NCI-H2171 treated with DMSO at 0.1 percent for 48 hours (cell line): ENCODE data around the gene EXOC3.
"Not testable (repeated sequence)": the region's sequence is repeated elsewhere in the genome, so short reads cannot be mapped to it uniquely, and the experiment has no call there.

Experiments used
- DNase-seq: peaks from one replicate; lab custom pipeline; 2025; lab: John Stamatoyannopoulos, UW

The EXOC3 gene

GRCh38 chr5:502325-503079 lies 59.5 kb downstream of the EXOC3 start:
- no peak for DNase-seq

GRCh38 chr5:504326-505154 lies 61.6 kb downstream of the EXOC3 start:
- no peak for DNase-seq

- DNase-seq = no peak
These were observed 63.1 kb downstream of the EXOC3 start for GRCh38 chr5:505951-506525.

- DNase-seq = not testable (repeated sequence)
These were observed 65.1 kb downstream of the EXOC3 start for GRCh38 chr5:507986-508575.

- DNase-seq = no peak
These were observed 66.7 kb downstream of the EXOC3 start for GRCh38 chr5:509611-510185.

GRCh38 chr5:510521-510920 lies 67.5 kb downstream of the EXOC3 start:
- DNase-seq = no peak

- no peak for DNase-seq
These were observed 68.5 kb downstream of the EXOC3 start for GRCh38 chr5:511476-511875.

GRCh38 chr5:513216-514100 lies 70.5 kb downstream of the EXOC3 start:
- no peak for DNase-seq

- no peak for DNase-seq
These were observed 71.1 kb downstream of the EXOC3 start for GRCh38 chr5:514101-514485.

- no peak for DNase-seq
These were observed 71.7 kb downstream of the EXOC3 start for GRCh38 chr5:514673-515072.

- DNase-seq = no peak
These were observed 72.4 kb downstream of the EXOC3 start for GRCh38 chr5:515273-515836.

- DNase-seq = peak; percentile 81
These were observed 73.5 kb downstream of the EXOC3 start for GRCh38 chr5:516338-516925.
